Left ventricle myocardium inferior (tissue), 1 donor: ENCODE results near the gene SMYD2. TPM values are rescaled to one million over a fixed set of nuclear protein-coding genes. Genes with fewer than 3 reads are reported as not detected.

Experiments used
- DNase-seq: peaks from one replicate; pipeline ENCODE4 v3.0.0-alpha.2; 2020
- H3K27ac ChIP-seq: fragments of 200-600 bp; replicated peaks from 2 replicates; pipeline ENCODE4 v1.8.0; 2021
- H3K27me3 ChIP-seq: fragments of 200-600 bp; 2 replicates; pipeline ENCODE4 v1.8.0; 2021; ENCODE audit warnings: low read depth
- H3K36me3 ChIP-seq: fragments of 200-600 bp; 2 replicates; pipeline ENCODE4 v1.8.0; 2021
- H3K4me1 ChIP-seq: fragments of 200-600 bp; 2 replicates; pipeline ENCODE4 v1.8.0; 2021
- H3K4me3 ChIP-seq: fragments of 200-600 bp; 2 replicates; pipeline ENCODE4 v1.8.0; 2021; ENCODE audit warnings: mild to moderate bottlenecking, moderate library complexity
- H3K9me3 ChIP-seq: fragments of 200-600 bp; replicated peaks from 2 replicates; pipeline ENCODE4 v1.8.0; 2021
- CTCF ChIP-seq: fragments of 200-600 bp; IDR thresholded peaks from 2 replicates; pipeline ENCODE4 v1.8.0; 2021; ENCODE audit warnings: antibody characterized with exemption, mild to moderate bottlenecking, borderline replicate concordance
- intact Hi-C: fragments of 100-400 bp; cut with micrococcal nuclease; formaldehyde crosslinking; loops from one replicate; pipeline ENCODE4 v1.11.0; 2022
- total RNA-seq: library from RNA; stranded (reverse); fragmentation: NEBNext Ultra II Directional; extraction: Animal tissue kit (Norgen Biotek cat#: 25700); gene quantifications from one replicate; pipeline ENCODE4 v1.2.1, GENCODE V29; 2021
- donor health status: DM: no; HTN: yes; CAD: no; lungs with severe emphysema.

SMYD2 gene
- total RNA-seq, 1 donor from 2014 or later: 247 TPM

- no peak overlapping the region for H3K4me3 ChIP-seq
- H3K27ac ChIP-seq: peak overlapping the region; percentile 88
- intact Hi-C loops: no loop called here
Measured at GRCh38 chr1:214317734-214318133, 36.8 kb downstream of the SMYD2 start.

GRCh38 chr1:214318356-214318755, 37.4 kb downstream of the SMYD2 start:
- H3K36me3 ChIP-seq: peaks cover 56% of the 10 kb centered on the region
- H3K4me1 ChIP-seq: peaks cover 60% of the 10 kb centered on the region
- no peak for DNase-seq

More at GRCh38 chr1:214317734-214318133, 36.8 kb downstream of the SMYD2 start:
- Histone ChIP-seq H3K9me3 (no peaks in the 10 kb centered on the region), H3K4me1 (peaks cover 65% of the 10 kb centered on the region), H3K36me3 (peaks cover 52% of the 10 kb centered on the region), H3K27me3 (no peaks in the 10 kb centered on the region)
- no peak for DNase-seq
- peak; percentile 7 for TF ChIP-seq CTCF

GRCh38 chr1:214318956-214319736, 38.2 kb downstream of the SMYD2 start:
- Histone ChIP-seq H3K4me3 (no peak overlapping the region), H3K27ac (peak overlapping the region; percentile 88)
- intact Hi-C loops: no loop called here

More at GRCh38 chr1:214318356-214318755, 37.4 kb downstream of the SMYD2 start:
- intact Hi-C loops: no loop called here
- peak overlapping the region; percentile 88 for H3K27ac ChIP-seq
- H3K9me3 ChIP-seq: no peaks in the 10 kb centered on the region
- no peaks in the 10 kb centered on the region for H3K27me3 ChIP-seq
- no peak for TF ChIP-seq CTCF
- H3K4me3 ChIP-seq: no peak overlapping the region

GRCh38 chr1:214319938-214320337, 39.0 kb downstream of the SMYD2 start:
- DNase-seq: no peak
- Histone ChIP-seq H3K27me3 (no peaks in the 10 kb centered on the region), H3K4me1 (peaks cover 46% of the 10 kb centered on the region), H3K36me3 (peaks cover 64% of the 10 kb centered on the region), H3K4me3 (no peak overlapping the region), H3K27ac (peak overlapping the region; percentile 88), H3K9me3 (no peaks in the 10 kb centered on the region)
- peak; percentile 30 for TF ChIP-seq CTCF
- intact Hi-C loops: no loop called here

More at GRCh38 chr1:214318956-214319736, 38.2 kb downstream of the SMYD2 start:
- TF ChIP-seq CTCF: no peak
- peaks cover 61% of the 10 kb centered on the region for H3K36me3 ChIP-seq
- no peaks in the 10 kb centered on the region for H3K9me3 ChIP-seq
- DNase-seq: no peak
- peaks cover 54% of the 10 kb centered on the region for H3K4me1 ChIP-seq
- no peaks in the 10 kb centered on the region for H3K27me3 ChIP-seq

GRCh38 chr1:214321705-214322453, 40.9 kb downstream of the SMYD2 start:
- no peak for DNase-seq
- H3K27me3 ChIP-seq: no peaks in the 10 kb centered on the region
- peaks cover 65% of the 10 kb centered on the region for H3K36me3 ChIP-seq
- intact Hi-C loops: no loop called here
- no peaks in the 10 kb centered on the region for H3K9me3 ChIP-seq
- no peak overlapping the region for H3K27ac ChIP-seq
- TF ChIP-seq CTCF: no peak
- no peak overlapping the region for H3K4me3 ChIP-seq
- H3K4me1 ChIP-seq: peaks cover 43% of the 10 kb centered on the region
